ENCODE data around the gene UTS2B. TPM values are rescaled to one million over a fixed set of nuclear protein-coding genes. Genes with fewer than 3 reads are reported as not detected.

UTS2B gene
- total RNA-seq, 2 experiments from 2014 or later: not detected

GRCh38 chr3:191343913-191344312, 13.6 kb upstream of the UTS2B start:
- no peaks in the 10 kb centered on the region for H3K9me3 Mint-ChIP-seq
- H3K4me1 Mint-ChIP-seq (ENCODE audit: low read depth): no peaks in the 10 kb centered on the region
- H3K27ac Mint-ChIP-seq: no peak overlapping the region
- POLR2A ChIA-PET: no interaction called here
- H3K36me3 Mint-ChIP-seq (ENCODE audit: low read depth): no peaks in the 10 kb centered on the region
- no peak overlapping the region for H3K4me3 Mint-ChIP-seq
- DNase-seq: no peak
- TF ChIP-seq CTCF (IDR thresholded peaks at IDR 0.05): no peak
- CTCF ChIA-PET: no interaction called here
- no peak for ATAC-seq
- no peaks in the 10 kb centered on the region for H3K27me3 Mint-ChIP-seq
- intact Hi-C loops (cut with micrococcal nuclease): no loop called here

GRCh38 chr3:191343115-191343514, 12.8 kb upstream of the UTS2B start:
- CTCF ChIA-PET: no interaction called here
- H3K27ac Mint-ChIP-seq: no peak overlapping the region
- H3K36me3 Mint-ChIP-seq (ENCODE audit: low read depth): no peaks in the 10 kb centered on the region
- H3K4me1 Mint-ChIP-seq (ENCODE audit: low read depth): peaks cover 4% of the 10 kb centered on the region
- POLR2A ChIA-PET: no interaction called here
- intact Hi-C loops (cut with micrococcal nuclease): no loop called here
- no peaks in the 10 kb centered on the region for H3K9me3 Mint-ChIP-seq
- DNase-seq (no peak), ATAC-seq (no peak)
- H3K27me3 Mint-ChIP-seq: no peaks in the 10 kb centered on the region
- TF ChIP-seq CTCF (IDR thresholded peaks at IDR 0.05): no peak
- no peak overlapping the region for H3K4me3 Mint-ChIP-seq

- no peak for ATAC-seq
- no peak for TF ChIP-seq CTCF (IDR thresholded peaks at IDR 0.05)
- ChIA-PET CTCF (no interaction called here), POLR2A (no interaction called here)
- H3K36me3 Mint-ChIP-seq (ENCODE audit: low read depth): no peaks in the 10 kb centered on the region
- no peak for DNase-seq
- peaks cover 10% of the 10 kb centered on the region for H3K4me1 Mint-ChIP-seq (ENCODE audit: low read depth)
- no peaks in the 10 kb centered on the region for H3K9me3 Mint-ChIP-seq
- no peak overlapping the region for H3K4me3 Mint-ChIP-seq
- H3K27me3 Mint-ChIP-seq: no peaks in the 10 kb centered on the region
- intact Hi-C loops (cut with micrococcal nuclease): no loop called here
- H3K27ac Mint-ChIP-seq: no peak overlapping the region
Measured at GRCh38 chr3:191342411-191342810, 12.1 kb upstream of the UTS2B start.

- H3K4me3 Mint-ChIP-seq: no peak overlapping the region
- H3K4me1 Mint-ChIP-seq (ENCODE audit: low read depth): peaks cover 10% of the 10 kb centered on the region
- CTCF ChIA-PET: no interaction called here
- no peaks in the 10 kb centered on the region for H3K9me3 Mint-ChIP-seq
- POLR2A ChIA-PET: no interaction called here
- no peaks in the 10 kb centered on the region for H3K27me3 Mint-ChIP-seq
- H3K36me3 Mint-ChIP-seq (ENCODE audit: low read depth): no peaks in the 10 kb centered on the region
- DNase-seq (no peak), ATAC-seq (no peak)
- TF ChIP-seq CTCF (IDR thresholded peaks at IDR 0.05): no peak
- H3K27ac Mint-ChIP-seq: no peak overlapping the region
- intact Hi-C loops (cut with micrococcal nuclease): no loop called here
Measured at GRCh38 chr3:191342006-191342405, 11.7 kb upstream of the UTS2B start.

GRCh38 chr3:191340966-191341365, 10.6 kb upstream of the UTS2B start:
- Mint-ChIP-seq H3K9me3 (no peaks in the 10 kb centered on the region), H3K4me1 (ENCODE audit: low read depth) (peaks cover 10% of the 10 kb centered on the region), H3K4me3 (no peak overlapping the region), H3K27ac (no peak overlapping the region), H3K27me3 (no peaks in the 10 kb centered on the region), H3K36me3 (ENCODE audit: low read depth) (no peaks in the 10 kb centered on the region)
- ATAC-seq (no peak), DNase-seq (no peak)
- no peak for TF ChIP-seq CTCF (IDR thresholded peaks at IDR 0.05)
- ChIA-PET POLR2A (no interaction called here), CTCF (no interaction called here)
- intact Hi-C loops (cut with micrococcal nuclease): no loop called here
